Adrenal gland (tissue), 12 donors: Measurements from ENCODE around the gene RNF220. TPM values are rescaled to one million over a fixed set of nuclear protein-coding genes. Genes with fewer than 3 reads are reported as not detected.
A peak's percentile ranks its signal among the peaks of the same experiment; 100 is the strongest.
"Not testable (repeated sequence)": the region's sequence is repeated elsewhere in the genome, so short reads cannot be mapped to it uniquely, and the experiment has no call there.

Experiments used
- DNase-seq, 7 donors: peaks; one replicate each; pipeline ENCODE4 v3.0.0-alpha.2; 2019 to 2020
- H3K27ac ChIP-seq, 5 donors: fragments of 200-600 bp; sonication (generic) in 4 of 5; 1 replicate in 3 of 5; 2 replicates in 2 of 5; pipeline versions ENCODE4 v1.5.1 to v1.8.0; 2016 to 2020; ENCODE audit warnings: mild to moderate bottlenecking in 1 of 5
- H3K27me3 ChIP-seq: fragments of 200-600 bp; 2 replicates; pipeline ENCODE4 v1.8.0; 2021
- H3K36me3 ChIP-seq, 2 donors: fragments of 200-600 bp; replicated peaks in 1 of 2; 1 replicate in 1 of 2; 2 replicates in 1 of 2; pipeline versions ENCODE4 v1.5.1 to v1.8.0; 2018 to 2022
- H3K4me1 ChIP-seq, 2 donors: fragments of 200-600 bp; replicated peaks in 1 of 2; 1 replicate in 1 of 2; 2 replicates in 1 of 2; pipeline versions ENCODE4 v1.5.1 to v1.8.0; 2018 to 2021
- H3K4me3 ChIP-seq, 4 donors: fragments of 200-600 bp; sonication (generic) in 3 of 4; one replicate each; pipeline ENCODE4 v1.5.1; 2016 to 2018
- H3K9me3 ChIP-seq, 3 donors: fragments of 200-600 bp; sonication (generic) in 1 of 3; replicated peaks in 1 of 3; 1 replicate in 2 of 3; 2 replicates in 1 of 3; pipeline versions ENCODE4 v1.5.1 to v1.8.0; 2016 to 2021
- POLR2A ChIP-seq, 2 donors: fragments of 450-650 bp; IDR thresholded peaks; one replicate each; pipeline ENCODE4 v1.6.1; 2017; ENCODE audit warnings: antibody characterized with exemption in 2 of 2, mild to moderate bottlenecking in 2 of 2, moderate library complexity in 1 of 2
- WGBS, 4 donors: extraction: QIAGEN DNeasy Blood & Tissue Kit in 2 of 4; methylation state at CpG; one replicate each; pipeline versions ENCODE4 v1.1.5 to v1.1.7; 2013 to 2017; 5-methylcytosine and 5-hydroxymethylcytosine counted together
- intact Hi-C, 2 donors: fragments of 100-400 bp; cut with DNase I; formaldehyde crosslinking; loops; one replicate each; pipeline versions ENCODE4 v1.14.1 to v1.15.0; 2022 to 2023
- polyA plus RNA-seq, 3 donors: library from polyadenylated mRNA; stranded (reverse); fragments of 200-250 nt in 2 of 3; fragments of 350-450 nt in 1 of 3; fragmentation: Illumina TruSeq in 1 of 3; extraction: RNeasy Lipid Tissue Mini Kit (QIAGEN cat#74804) in 1 of 3; gene quantifications; one replicate each; pipeline ENCODE4 v1.2.3, GENCODE V29; 2013 to 2014
- total RNA-seq, 9 donors: library from RNA; depleted of rRNA in 4 of 9; stranded (reverse); fragments of >200 nt in 4 of 9; fragments of 120-200 nt in 1 of 9; fragmentation: NEBNext Ultra II Directional in 1 of 9; extraction: Animal tissue kit (Norgen Biotek cat#: 25700) in 1 of 9; gene quantifications; one replicate each; pipeline versions ENCODE4 v1.1.0 to v1.2.4, GENCODE V29; 2013 to 2023
- TF ChIP-seq, protein P1 (sequence below), 6 experiments: fragments of 450-650 bp in 4 of 6; fragments of 200-600 bp in 2 of 6; sonication (generic) in 1 of 6; IDR thresholded peaks; 1 replicate in 5 of 6; 2 replicates in 1 of 6; pipeline versions ENCODE4 v1.5.1 to v1.8.0; 2016 to 2021; ENCODE audit warnings: antibody characterized with exemption in 6 of 6, mild to moderate bottlenecking in 2 of 6, moderate library complexity in 1 of 6
- donor health status: healthy with polysubstance abuse.
- donor health status: Bipolar disorder and iron deficiency.
- donor health status: DM: yes; HTN: yes; CAD: no.
- donor health status: DM: no; HTN: no; CAD: no.
- donor health status: DM: no; HTN: no; CAD: no.
- donor health status: DM: yes; HTN: yes; CAD: no.

The RNF220 gene
- total and polyA plus RNA-seq, 12 donors = 36.3 to 150 (median 66.5) TPM

DNA sequence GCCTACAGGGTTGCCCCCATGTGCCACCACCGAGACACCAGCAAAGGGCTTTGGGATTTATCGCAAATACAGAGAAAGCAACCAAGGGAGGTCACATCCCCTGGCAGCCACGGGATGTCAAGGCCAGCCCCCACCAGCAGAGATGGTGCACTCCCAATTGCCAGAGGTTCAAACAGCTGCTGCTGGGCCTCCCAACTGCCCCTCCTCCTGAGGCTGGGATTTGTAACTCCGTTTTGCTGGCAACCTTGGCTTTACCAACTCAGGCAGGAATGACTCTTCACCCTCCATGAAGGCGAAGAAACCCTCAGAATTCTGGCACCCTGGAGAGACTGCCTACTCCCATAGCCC lies 257.6 kb downstream of the RNF220 start:
- H3K4me3 ChIP-seq = no peak overlapping the region
- 28 to 41% (median 36%) methylated on average over 4 to 5 of the region's 5 CpGs for WGBS, 4 donors
- DNase-seq = peak in 4 of 7 donors; percentile 56 to 70 (median 61)
- peaks cover 16 to 21% of the 10 kb centered on the region in 2 donors for H3K4me1 ChIP-seq
- H3K9me3 ChIP-seq = no peaks in the 10 kb centered on the region
- intact Hi-C loops = no loop called here
- no peak for TF ChIP-seq POLR2A (IDR thresholded peaks at IDR 0.05)
- TF ChIP-seq, protein P1, sequence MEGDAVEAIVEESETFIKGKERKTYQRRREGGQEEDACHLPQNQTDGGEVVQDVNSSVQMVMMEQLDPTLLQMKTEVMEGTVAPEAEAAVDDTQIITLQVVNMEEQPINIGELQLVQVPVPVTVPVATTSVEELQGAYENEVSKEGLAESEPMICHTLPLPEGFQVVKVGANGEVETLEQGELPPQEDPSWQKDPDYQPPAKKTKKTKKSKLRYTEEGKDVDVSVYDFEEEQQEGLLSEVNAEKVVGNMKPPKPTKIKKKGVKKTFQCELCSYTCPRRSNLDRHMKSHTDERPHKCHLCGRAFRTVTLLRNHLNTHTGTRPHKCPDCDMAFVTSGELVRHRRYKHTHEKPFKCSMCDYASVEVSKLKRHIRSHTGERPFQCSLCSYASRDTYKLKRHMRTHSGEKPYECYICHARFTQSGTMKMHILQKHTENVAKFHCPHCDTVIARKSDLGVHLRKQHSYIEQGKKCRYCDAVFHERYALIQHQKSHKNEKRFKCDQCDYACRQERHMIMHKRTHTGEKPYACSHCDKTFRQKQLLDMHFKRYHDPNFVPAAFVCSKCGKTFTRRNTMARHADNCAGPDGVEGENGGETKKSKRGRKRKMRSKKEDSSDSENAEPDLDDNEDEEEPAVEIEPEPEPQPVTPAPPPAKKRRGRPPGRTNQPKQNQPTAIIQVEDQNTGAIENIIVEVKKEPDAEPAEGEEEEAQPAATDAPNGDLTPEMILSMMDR (IDR thresholded peaks at IDR 0.05) = no peak
- no peaks in the 10 kb centered on the region for H3K27me3 ChIP-seq
- H3K36me3 ChIP-seq = no peaks in the 10 kb centered on the region
- peak overlapping the region in 2 of 5 donors; percentile 42 to 50 for H3K27ac ChIP-seq

DNA sequence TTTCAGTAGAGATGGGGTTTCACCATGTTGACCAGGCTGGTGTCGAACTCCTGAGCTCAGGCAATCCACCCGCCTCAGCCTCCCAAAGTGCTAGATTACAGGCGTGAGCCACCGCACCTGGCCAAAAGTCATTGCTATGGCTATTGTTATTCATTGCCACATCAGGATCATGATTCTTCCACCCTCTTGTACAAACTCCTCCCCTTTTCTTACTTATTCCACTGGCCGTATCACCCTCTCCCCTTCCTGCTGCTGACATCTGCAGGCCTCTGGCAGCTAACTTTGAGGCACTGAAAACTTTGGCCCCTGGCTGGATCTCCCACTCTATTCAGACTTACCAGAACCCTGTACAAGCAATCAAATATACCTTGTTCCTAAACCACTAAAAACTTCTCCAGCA lies 258.4 kb downstream of the RNF220 start:
- H3K4me3 ChIP-seq = no peak overlapping the region
- peaks cover 16 to 21% of the 10 kb centered on the region in 2 donors for H3K4me1 ChIP-seq
- no peaks in the 10 kb centered on the region for H3K9me3 ChIP-seq
- TF ChIP-seq POLR2A (IDR thresholded peaks at IDR 0.05) = no peak
- TF ChIP-seq, protein P1 (IDR thresholded peaks at IDR 0.05) = no peak
- WGBS, 4 donors = 94 to 99% (median 97%) methylated on average over 5 of the region's 5 CpGs
- H3K36me3 ChIP-seq = no peaks in the 10 kb centered on the region
- no peak overlapping the region for H3K27ac ChIP-seq
- intact Hi-C loops = no loop called here
- H3K27me3 ChIP-seq = no peaks in the 10 kb centered on the region
- no peak for DNase-seq

DNA sequence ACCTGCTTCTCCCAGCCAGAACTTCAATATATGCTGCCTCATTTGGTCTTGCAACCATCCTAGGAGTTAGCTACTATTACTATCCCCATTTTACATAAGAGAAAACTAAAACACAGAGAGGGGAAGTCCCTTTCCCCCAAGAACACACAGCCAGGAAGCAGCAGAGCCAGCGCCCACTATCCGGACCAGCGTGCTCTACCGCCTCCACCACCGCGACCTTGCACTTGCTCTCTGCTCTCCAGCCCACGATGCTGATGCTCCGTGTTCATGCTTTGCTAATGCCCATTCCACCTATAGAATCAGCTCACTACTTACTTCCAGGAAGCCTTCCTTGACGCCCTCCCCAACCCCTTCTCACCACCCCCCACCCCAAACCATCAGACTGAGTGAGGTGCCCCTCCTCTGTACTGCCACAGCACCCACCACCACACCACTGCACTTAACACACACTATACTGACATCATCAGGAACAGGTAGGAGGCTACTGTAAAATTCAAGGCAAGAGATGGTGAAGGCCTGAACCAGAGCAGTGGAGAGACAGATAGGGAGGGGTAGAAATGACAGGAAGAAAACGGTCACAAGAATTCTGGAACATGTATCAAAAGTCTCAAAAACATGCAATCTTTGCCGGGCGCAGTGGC lies 259.8 kb downstream of the RNF220 start:
- peaks cover 16 to 21% of the 10 kb centered on the region in 2 donors for H3K4me1 ChIP-seq
- 83 to 93% (median 88%) methylated on average over 12 of the region's 12 CpGs for WGBS, 4 donors
- no peak for DNase-seq

DNA sequence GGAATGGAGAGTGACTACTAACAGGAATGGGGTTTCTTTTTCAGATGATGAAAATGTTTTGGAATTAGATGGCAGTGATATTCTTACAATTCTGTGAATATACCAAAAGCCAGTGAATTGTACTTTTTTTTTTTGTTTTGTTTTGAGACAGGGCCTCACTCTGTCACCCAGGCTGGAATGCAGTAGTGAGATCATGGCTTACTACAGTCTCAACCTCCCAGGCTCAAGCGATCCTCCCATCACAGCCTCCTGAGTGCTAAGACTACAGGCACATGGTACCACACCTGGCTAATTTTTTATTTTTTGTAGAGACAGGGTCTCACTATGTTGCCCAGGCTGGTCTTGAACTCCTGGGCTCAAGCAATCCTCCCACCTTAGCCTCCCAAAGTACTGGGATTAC lies 261.7 kb downstream of the RNF220 start:
- H3K9me3 ChIP-seq, H3K27me3 ChIP-seq, H3K4me3 ChIP-seq, H3K36me3 ChIP-seq, intact Hi-C loops, DNase-seq, H3K27ac ChIP-seq: not testable (repeated sequence)
- peaks cover 14 to 23% of the 10 kb centered on the region in 2 donors for H3K4me1 ChIP-seq
- WGBS, 4 donors = 91 to 97% (median 94%) methylated on average over 1 of the region's 1 CpG

More for the DNA sequence above, 259.8 kb downstream of the RNF220 start:
- TF ChIP-seq POLR2A (IDR thresholded peaks at IDR 0.05) = no peak
- Histone ChIP-seq H3K4me3 (no peak overlapping the region), H3K9me3 (no peaks in the 10 kb centered on the region), H3K27ac (no peak overlapping the region), H3K27me3 (no peaks in the 10 kb centered on the region), H3K36me3 (no peaks in the 10 kb centered on the region)
- intact Hi-C loops = no loop called here

DNA sequence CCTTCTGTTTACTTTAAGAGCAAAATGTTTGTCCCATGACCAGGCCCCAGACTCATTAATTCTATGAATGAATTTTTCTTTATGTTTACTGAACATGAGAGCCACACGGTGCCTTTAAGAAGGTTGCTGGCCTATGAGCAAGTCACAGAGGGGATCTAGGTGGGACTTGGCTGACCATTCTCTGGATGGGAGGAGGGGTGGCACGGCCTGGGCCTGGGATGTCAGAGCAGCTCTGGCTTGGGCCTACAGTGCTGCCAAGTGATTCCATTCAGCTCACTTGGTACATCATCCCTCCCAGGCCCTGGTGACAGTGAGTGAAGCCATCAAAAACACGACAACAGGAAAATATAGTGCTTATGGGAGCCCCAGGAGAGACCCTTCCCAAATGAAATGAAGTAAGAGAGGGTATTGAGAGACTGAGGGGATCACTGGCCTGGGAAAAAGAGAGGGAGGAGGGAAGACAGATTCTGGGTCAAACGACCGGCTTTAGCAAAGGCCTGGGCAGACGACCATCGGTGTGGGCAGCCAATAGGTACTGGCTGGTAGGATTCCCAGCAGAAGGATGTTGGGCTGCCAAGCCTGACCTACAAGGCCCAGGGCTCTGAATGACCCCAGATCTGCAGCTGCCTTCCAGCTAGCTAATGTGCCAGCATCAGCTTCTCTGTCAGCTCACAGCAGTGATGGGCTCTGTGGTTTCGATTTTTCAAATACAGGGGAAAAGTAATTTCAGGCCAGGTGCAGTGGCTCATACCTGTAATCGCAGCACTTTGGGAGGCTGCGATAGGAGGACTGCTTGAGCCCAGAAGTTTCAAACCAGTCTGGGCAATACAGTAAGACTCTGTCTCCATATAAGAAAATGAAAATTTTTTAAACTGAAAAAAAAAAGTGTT lies 265.9 kb downstream of the RNF220 start:
- intact Hi-C loops = no loop called here

More for the DNA sequence above, 265.9 kb downstream of the RNF220 start:
- peak in 1 of 7 donors; percentile 10 for DNase-seq
- Histone ChIP-seq H3K27me3 (no peaks in the 10 kb centered on the region), H3K36me3 (no peaks in the 10 kb centered on the region), H3K4me3 (no peak overlapping the region), H3K4me1 (peaks cover 15 to 38% of the 10 kb centered on the region in 2 donors), H3K9me3 (no peaks in the 10 kb centered on the region), H3K27ac (no peak overlapping the region)
- TF ChIP-seq, protein P1 (IDR thresholded peaks at IDR 0.05) = no peak
- no peak for TF ChIP-seq POLR2A (IDR thresholded peaks at IDR 0.05)
- 89 to 93% (median 90%) methylated on average over 10 of the region's 10 CpGs for WGBS, 4 donors
